AG04450 (cell line): Measurements from ENCODE around the gene SGSH. TPM values are rescaled to one million over a fixed set of nuclear protein-coding genes. Genes with fewer than 3 reads are reported as not detected.

Experiments used
- CTCF ChIA-PET: fragments of 300-600, 350-600 bp; formaldehyde crosslinking; extraction: SDS; loops from one replicate; lab custom pipeline; 2022; ENCODE audit warnings: antibody characterized with exemption, inconsistent platforms; lab: Charles Lee
- POLR2A ChIA-PET: fragments of 350-600 bp; formaldehyde crosslinking; extraction: SDS; loops from one replicate; lab custom pipeline; 2021; ENCODE audit warnings: antibody characterized with exemption, inconsistent platforms; lab: Yijun Ruan, JAX
- DNase-seq: peaks from one replicate; pipeline ENCODE4 v3.0.0-alpha.2; 2011; ENCODE audit warnings: low read depth, low spot score
- H3K27ac ChIP-seq: one replicate; pipeline ENCODE4 v1.5.1; 2012; ENCODE audit warnings: low read depth, low read length, control low read depth
- H3K27me3 ChIP-seq: one replicate; pipeline ENCODE4 v1.6.0; 2012; ENCODE audit warnings: low read length; ENCODE audit not compliant: control insufficient read depth, insufficient read depth
- H3K4me3 ChIP-seq: 2 replicates; pipeline ENCODE4 v1.5.1; 2011; ENCODE audit warnings: mild to moderate bottlenecking, low read depth, low read length, control low read depth
- H3K9me3 ChIP-seq: 2 replicates; pipeline ENCODE4 v1.5.1; 2012; ENCODE audit warnings: low read length; ENCODE audit not compliant: control insufficient read depth, insufficient read depth
- CTCF ChIP-seq: IDR thresholded peaks from 2 replicates; pipeline ENCODE4 v1.5.1; 2011; ENCODE audit warnings: low read depth, low read length, control low read depth, inconsistent platforms
- polyA plus RNA-seq: library from polyadenylated mRNA; depleted of rRNA; stranded (reverse); fragments of >200 nt; gene quantifications from 2 replicates; pipeline ENCODE4 v1.2.3, GENCODE V29; 2011; rRNA removed

SGSH gene
- polyA plus RNA-seq, 1 experiment: 39.9 TPM

- CTCF ChIA-PET: no interaction called here
- no peak for DNase-seq
- no peaks in the 10 kb centered on the region for H3K9me3 ChIP-seq
- H3K27ac ChIP-seq: no peak overlapping the region
- TF ChIP-seq CTCF: no peak
- POLR2A ChIA-PET: interaction anchor here (0.7 kb wide), 1 partner anchor 206 kb away, joined by 5 read pairs; no protein-coding TSS in a partner anchor
- H3K27me3 ChIP-seq: peaks cover 17% of the 10 kb centered on the region
- H3K4me3 ChIP-seq: no peak overlapping the region
Measured at GRCh38 chr17:80164185-80164584, 55.9 kb downstream of the SGSH start.

GRCh38 chr17:80163336-80163735 is 56.8 kb downstream of the SGSH start:
- DNase-seq: no peak
- Histone ChIP-seq H3K27ac (no peak overlapping the region), H3K27me3 (peaks cover 15% of the 10 kb centered on the region), H3K9me3 (no peaks in the 10 kb centered on the region), H3K4me3 (no peak overlapping the region)
- TF ChIP-seq CTCF: no peak
- CTCF ChIA-PET: interaction anchor here (1.0 kb wide), 1 partner anchor 34 kb away, joined by 3 read pairs; no protein-coding TSS in a partner anchor
- POLR2A ChIA-PET: interaction anchor here (0.7 kb wide), 1 partner anchor 206 kb away, joined by 5 read pairs; no protein-coding TSS in a partner anchor

- ChIA-PET POLR2A (no interaction called here), CTCF (no interaction called here)
- no peak overlapping the region for H3K27ac ChIP-seq
- no peak for DNase-seq
- H3K27me3 ChIP-seq: peaks cover 15% of the 10 kb centered on the region
- no peak for TF ChIP-seq CTCF
- H3K4me3 ChIP-seq: no peak overlapping the region
- peaks cover 6% of the 10 kb centered on the region; the same call in 1 of the 2 replicates for H3K9me3 ChIP-seq
Measured at GRCh38 chr17:80160536-80160935, 59.6 kb downstream of the SGSH start.

Other genes starting within 250 kb of the SGSH start
- 10.9 and 14.7 TPM in 2 replicates for gene TBC1D16, start 184.5 kb downstream of the SGSH start, polyA plus RNA-seq
- 2.0 and 2.4 TPM in 2 replicates for gene CCDC40, start 183.7 kb downstream of the SGSH start, polyA plus RNA-seq
- 3.8 and 6.0 TPM in 2 replicates for gene GAA, start 118.8 kb downstream of the SGSH start, polyA plus RNA-seq
- gene EIF4A3, start 73.2 kb downstream of the SGSH start, polyA plus RNA-seq: 96.1 and 103 TPM in 2 replicates
- not detected in 2 replicates for gene CARD14, start 50.3 kb downstream of the SGSH start, polyA plus RNA-seq
- 8.9 and 11.7 TPM in 2 replicates for gene SLC26A11, start 94 bp upstream of the SGSH start, polyA plus RNA-seq
- 46.8 and 51.5 TPM in 2 replicates for gene RNF213, start 40.5 kb upstream of the SGSH start, polyA plus RNA-seq
- 18.1 and 24.9 TPM in 2 replicates for gene ENDOV, start 194.8 kb upstream of the SGSH start, polyA plus RNA-seq